ENCODE results near the gene MRTFB. TPM values are rescaled to one million over a fixed set of nuclear protein-coding genes. Genes with fewer than 3 reads are reported as not detected.

The MRTFB gene
- total and polyA plus RNA-seq, 2 of the 13 experiments (the other 11 are each of a cell fraction or from before 2014, with no cell fraction given), result 11.4 to 14.0 TPM

- TF ChIP-seq, protein P1, sequence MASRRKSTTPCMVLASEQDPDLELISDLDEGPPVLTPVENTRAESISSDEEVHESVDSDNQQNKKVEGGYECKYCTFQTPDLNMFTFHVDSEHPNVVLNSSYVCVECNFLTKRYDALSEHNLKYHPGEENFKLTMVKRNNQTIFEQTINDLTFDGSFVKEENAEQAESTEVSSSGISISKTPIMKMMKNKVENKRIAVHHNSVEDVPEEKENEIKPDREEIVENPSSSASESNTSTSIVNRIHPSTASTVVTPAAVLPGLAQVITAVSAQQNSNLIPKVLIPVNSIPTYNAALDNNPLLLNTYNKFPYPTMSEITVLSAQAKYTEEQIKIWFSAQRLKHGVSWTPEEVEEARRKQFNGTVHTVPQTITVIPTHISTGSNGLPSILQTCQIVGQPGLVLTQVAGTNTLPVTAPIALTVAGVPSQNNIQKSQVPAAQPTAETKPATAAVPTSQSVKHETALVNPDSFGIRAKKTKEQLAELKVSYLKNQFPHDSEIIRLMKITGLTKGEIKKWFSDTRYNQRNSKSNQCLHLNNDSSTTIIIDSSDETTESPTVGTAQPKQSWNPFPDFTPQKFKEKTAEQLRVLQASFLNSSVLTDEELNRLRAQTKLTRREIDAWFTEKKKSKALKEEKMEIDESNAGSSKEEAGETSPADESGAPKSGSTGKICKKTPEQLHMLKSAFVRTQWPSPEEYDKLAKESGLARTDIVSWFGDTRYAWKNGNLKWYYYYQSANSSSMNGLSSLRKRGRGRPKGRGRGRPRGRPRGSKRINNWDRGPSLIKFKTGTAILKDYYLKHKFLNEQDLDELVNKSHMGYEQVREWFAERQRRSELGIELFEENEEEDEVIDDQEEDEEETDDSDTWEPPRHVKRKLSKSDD (CRISPR knock-in tag; IDR thresholded peaks at IDR 0.05; ENCODE audit: low read depth), result no peak
- no peak for TF ChIP-seq ETV5 (CRISPR knock-in tag; IDR thresholded peaks at IDR 0.05; ENCODE audit: borderline replicate concordance)
- TF ChIP-seq ZNF850 (CRISPR knock-in tag; conservative IDR thresholded peaks at IDR 0.05), result no peak
- TF ChIP-seq GABPA (IDR thresholded peaks at IDR 0.05; ENCODE audit: low read depth, low read length), result no peak
- TF ChIP-seq GABPA (CRISPR knock-in tag; IDR thresholded peaks at IDR 0.05; ENCODE audit: low read depth), result no peak
- TF ChIP-seq, protein P2, sequence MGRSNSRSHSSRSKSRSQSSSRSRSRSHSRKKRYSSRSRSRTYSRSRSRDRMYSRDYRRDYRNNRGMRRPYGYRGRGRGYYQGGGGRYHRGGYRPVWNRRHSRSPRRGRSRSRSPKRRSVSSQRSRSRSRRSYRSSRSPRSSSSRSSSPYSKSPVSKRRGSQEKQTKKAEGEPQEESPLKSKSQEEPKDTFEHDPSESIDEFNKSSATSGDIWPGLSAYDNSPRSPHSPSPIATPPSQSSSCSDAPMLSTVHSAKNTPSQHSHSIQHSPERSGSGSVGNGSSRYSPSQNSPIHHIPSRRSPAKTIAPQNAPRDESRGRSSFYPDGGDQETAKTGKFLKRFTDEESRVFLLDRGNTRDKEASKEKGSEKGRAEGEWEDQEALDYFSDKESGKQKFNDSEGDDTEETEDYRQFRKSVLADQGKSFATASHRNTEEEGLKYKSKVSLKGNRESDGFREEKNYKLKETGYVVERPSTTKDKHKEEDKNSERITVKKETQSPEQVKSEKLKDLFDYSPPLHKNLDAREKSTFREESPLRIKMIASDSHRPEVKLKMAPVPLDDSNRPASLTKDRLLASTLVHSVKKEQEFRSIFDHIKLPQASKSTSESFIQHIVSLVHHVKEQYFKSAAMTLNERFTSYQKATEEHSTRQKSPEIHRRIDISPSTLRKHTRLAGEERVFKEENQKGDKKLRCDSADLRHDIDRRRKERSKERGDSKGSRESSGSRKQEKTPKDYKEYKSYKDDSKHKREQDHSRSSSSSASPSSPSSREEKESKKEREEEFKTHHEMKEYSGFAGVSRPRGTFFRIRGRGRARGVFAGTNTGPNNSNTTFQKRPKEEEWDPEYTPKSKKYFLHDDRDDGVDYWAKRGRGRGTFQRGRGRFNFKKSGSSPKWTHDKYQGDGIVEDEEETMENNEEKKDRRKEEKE (IDR thresholded peaks at IDR 0.05), result no peak
- TF ChIP-seq, protein P3, sequence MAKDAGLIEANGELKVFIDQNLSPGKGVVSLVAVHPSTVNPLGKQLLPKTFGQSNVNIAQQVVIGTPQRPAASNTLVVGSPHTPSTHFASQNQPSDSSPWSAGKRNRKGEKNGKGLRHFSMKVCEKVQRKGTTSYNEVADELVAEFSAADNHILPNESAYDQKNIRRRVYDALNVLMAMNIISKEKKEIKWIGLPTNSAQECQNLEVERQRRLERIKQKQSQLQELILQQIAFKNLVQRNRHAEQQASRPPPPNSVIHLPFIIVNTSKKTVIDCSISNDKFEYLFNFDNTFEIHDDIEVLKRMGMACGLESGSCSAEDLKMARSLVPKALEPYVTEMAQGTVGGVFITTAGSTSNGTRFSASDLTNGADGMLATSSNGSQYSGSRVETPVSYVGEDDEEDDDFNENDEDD (CRISPR knock-in tag; IDR thresholded peaks at IDR 0.05; ENCODE audit: borderline replicate concordance), result no peak
- TF ChIP-seq, protein P4, sequence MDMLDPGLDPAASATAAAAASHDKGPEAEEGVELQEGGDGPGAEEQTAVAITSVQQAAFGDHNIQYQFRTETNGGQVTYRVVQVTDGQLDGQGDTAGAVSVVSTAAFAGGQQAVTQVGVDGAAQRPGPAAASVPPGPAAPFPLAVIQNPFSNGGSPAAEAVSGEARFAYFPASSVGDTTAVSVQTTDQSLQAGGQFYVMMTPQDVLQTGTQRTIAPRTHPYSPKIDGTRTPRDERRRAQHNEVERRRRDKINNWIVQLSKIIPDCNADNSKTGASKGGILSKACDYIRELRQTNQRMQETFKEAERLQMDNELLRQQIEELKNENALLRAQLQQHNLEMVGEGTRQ (IDR thresholded peaks at IDR 0.05; ENCODE audit: low read depth, low read length), result no peak
- TF ChIP-seq, protein P4 (CRISPR knock-in tag; IDR thresholded peaks at IDR 0.05; ENCODE audit: borderline replicate concordance), result no peak
- TF ChIP-seq ARID4A (CRISPR knock-in tag; IDR thresholded peaks at IDR 0.05; ENCODE audit: borderline replicate concordance), result no peak
- TF ChIP-seq, protein P5, sequence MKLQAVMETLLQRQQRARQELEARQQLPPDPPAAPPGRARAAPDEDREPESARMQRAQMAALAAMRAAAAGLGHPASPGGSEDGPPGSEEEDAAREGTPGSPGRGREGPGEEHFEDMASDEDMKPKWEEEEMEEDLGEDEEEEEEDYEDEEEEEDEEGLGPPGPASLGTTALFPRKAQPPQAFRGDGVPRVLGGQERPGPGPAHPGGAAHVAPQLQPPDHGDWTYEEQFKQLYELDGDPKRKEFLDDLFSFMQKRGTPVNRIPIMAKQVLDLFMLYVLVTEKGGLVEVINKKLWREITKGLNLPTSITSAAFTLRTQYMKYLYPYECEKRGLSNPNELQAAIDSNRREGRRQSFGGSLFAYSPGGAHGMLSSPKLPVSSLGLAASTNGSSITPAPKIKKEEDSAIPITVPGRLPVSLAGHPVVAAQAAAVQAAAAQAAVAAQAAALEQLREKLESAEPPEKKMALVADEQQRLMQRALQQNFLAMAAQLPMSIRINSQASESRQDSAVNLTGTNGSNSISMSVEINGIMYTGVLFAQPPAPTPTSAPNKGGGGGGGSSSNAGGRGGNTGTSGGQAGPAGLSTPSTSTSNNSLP (IDR thresholded peaks at IDR 0.05; ENCODE audit: low read depth, low read length), result no peak
- no peak for TF ChIP-seq CHD2 (IDR thresholded peaks at IDR 0.05; ENCODE audit: low read depth, low read length)
These were observed 605 bp downstream of the MRTFB start (continued) for GRCh38 chr16:14071576-14072271.

Measured in HepG2 (cell line).